WTC11 (cell line): Measurements from ENCODE around the gene RALBP1.

Source experiments
- FOXK1 ChIP-seq: sonication (generic); formaldehyde crosslinking; IDR thresholded peaks from 2 replicates; pipeline ENCODE4 v1.8.0; 2022; ENCODE audit warnings: mild to moderate bottlenecking, moderate library complexity, missing genetic modification reagents
- IRF2 ChIP-seq: sonication (generic); formaldehyde crosslinking; IDR thresholded peaks from 2 replicates; pipeline ENCODE4 v1.8.0; 2022; ENCODE audit warnings: low read depth, missing genetic modification reagents, borderline replicate concordance
- JAZF1 ChIP-seq: fragments of 250-450 bp; sonication (Bioruptor Pico); IDR thresholded peaks from 2 replicates; pipeline ENCODE4 v1.9.0; 2021; ENCODE audit warnings: moderate library complexity, mild to moderate bottlenecking, inconsistent platforms
- NFE2L1 ChIP-seq: sonication (generic); formaldehyde crosslinking; IDR thresholded peaks from 2 replicates; pipeline ENCODE4 v1.8.1; 2023; ENCODE audit warnings: missing genetic modification reagents
- ZNF232 ChIP-seq: sonication (generic); formaldehyde crosslinking; IDR thresholded peaks from 2 replicates; pipeline ENCODE4 v1.8.0; 2022; ENCODE audit warnings: mild to moderate bottlenecking, missing genetic modification reagents
- ZNF396 ChIP-seq: fragments of 250-450 bp; sonication (Bioruptor Pico); IDR thresholded peaks from 2 replicates; pipeline ENCODE4 v1.8.0; 2021; ENCODE audit warnings: mild to moderate bottlenecking, moderate library complexity, borderline replicate concordance
- TF ChIP-seq, protein P1 (sequence below): fragments of 200-600 bp; IDR thresholded peaks from 2 replicates; pipeline ENCODE4 v1.8.0; 2022; ENCODE audit warnings: antibody characterized with exemption
- TF ChIP-seq, protein P2 (sequence below): sonication (generic); formaldehyde crosslinking; IDR thresholded peaks from 2 replicates; pipeline ENCODE4 v1.8.0; 2022; ENCODE audit warnings: mild to moderate bottlenecking, missing genetic modification reagents
- TF ChIP-seq, protein P3 (sequence below): sonication (generic); formaldehyde crosslinking; IDR thresholded peaks from 2 replicates; pipeline ENCODE4 v1.8.1; 2022; ENCODE audit warnings: low read depth, missing genetic modification reagents, borderline replicate concordance
- TF ChIP-seq, protein P4 (sequence below): sonication (generic); formaldehyde crosslinking; IDR thresholded peaks from 2 replicates; pipeline ENCODE4 v1.8.1; 2023; ENCODE audit warnings: mild to moderate bottlenecking, missing genetic modification reagents

DNA sequence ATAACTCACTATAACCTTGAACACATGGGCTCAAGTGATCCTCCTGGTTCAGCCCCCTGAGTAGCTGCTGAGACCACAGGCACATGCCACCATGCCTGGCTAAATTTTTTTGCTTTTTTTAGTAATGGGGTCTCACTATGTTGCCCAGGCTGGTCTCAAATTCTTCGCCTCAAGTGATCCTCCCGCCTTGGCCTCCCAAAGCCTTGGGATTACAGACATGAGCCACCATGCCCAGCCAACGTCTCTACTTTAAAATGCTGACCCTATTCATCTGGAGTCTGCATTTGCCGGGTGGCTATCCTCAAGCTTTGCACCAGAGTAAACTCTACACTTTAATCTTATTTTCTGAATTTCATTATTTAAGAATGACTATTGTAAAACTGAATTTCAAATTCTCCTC, 37.6 kb upstream of the RALBP1 start:
- TF ChIP-seq, protein P1, sequence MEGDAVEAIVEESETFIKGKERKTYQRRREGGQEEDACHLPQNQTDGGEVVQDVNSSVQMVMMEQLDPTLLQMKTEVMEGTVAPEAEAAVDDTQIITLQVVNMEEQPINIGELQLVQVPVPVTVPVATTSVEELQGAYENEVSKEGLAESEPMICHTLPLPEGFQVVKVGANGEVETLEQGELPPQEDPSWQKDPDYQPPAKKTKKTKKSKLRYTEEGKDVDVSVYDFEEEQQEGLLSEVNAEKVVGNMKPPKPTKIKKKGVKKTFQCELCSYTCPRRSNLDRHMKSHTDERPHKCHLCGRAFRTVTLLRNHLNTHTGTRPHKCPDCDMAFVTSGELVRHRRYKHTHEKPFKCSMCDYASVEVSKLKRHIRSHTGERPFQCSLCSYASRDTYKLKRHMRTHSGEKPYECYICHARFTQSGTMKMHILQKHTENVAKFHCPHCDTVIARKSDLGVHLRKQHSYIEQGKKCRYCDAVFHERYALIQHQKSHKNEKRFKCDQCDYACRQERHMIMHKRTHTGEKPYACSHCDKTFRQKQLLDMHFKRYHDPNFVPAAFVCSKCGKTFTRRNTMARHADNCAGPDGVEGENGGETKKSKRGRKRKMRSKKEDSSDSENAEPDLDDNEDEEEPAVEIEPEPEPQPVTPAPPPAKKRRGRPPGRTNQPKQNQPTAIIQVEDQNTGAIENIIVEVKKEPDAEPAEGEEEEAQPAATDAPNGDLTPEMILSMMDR, result no peak
- TF ChIP-seq NFE2L1 (CRISPR knock-in tag), result no peak
- TF ChIP-seq, protein P2, sequence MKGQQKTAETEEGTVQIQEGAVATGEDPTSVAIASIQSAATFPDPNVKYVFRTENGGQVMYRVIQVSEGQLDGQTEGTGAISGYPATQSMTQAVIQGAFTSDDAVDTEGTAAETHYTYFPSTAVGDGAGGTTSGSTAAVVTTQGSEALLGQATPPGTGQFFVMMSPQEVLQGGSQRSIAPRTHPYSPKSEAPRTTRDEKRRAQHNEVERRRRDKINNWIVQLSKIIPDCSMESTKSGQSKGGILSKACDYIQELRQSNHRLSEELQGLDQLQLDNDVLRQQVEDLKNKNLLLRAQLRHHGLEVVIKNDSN, result no peak
- no peak for TF ChIP-seq IRF2
- TF ChIP-seq ZNF396, result no peak
- TF ChIP-seq, protein P3, sequence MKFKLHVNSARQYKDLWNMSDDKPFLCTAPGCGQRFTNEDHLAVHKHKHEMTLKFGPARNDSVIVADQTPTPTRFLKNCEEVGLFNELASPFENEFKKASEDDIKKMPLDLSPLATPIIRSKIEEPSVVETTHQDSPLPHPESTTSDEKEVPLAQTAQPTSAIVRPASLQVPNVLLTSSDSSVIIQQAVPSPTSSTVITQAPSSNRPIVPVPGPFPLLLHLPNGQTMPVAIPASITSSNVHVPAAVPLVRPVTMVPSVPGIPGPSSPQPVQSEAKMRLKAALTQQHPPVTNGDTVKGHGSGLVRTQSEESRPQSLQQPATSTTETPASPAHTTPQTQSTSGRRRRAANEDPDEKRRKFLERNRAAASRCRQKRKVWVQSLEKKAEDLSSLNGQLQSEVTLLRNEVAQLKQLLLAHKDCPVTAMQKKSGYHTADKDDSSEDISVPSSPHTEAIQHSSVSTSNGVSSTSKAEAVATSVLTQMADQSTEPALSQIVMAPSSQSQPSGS (CRISPR knock-in tag), result no peak
- TF ChIP-seq, protein P4, sequence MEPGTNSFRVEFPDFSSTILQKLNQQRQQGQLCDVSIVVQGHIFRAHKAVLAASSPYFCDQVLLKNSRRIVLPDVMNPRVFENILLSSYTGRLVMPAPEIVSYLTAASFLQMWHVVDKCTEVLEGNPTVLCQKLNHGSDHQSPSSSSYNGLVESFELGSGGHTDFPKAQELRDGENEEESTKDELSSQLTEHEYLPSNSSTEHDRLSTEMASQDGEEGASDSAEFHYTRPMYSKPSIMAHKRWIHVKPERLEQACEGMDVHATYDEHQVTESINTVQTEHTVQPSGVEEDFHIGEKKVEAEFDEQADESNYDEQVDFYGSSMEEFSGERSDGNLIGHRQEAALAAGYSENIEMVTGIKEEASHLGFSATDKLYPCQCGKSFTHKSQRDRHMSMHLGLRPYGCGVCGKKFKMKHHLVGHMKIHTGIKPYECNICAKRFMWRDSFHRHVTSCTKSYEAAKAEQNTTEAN, result no peak
- no peak for TF ChIP-seq FOXK1
- no peak for TF ChIP-seq JAZF1
- TF ChIP-seq ZNF232 (CRISPR knock-in tag), result no peak
